GM21576 (cell line): ENCODE data around the gene NEURL1B.
"Not testable (repeated sequence)": the region's sequence is repeated elsewhere in the genome, so short reads cannot be mapped to it uniquely, and the experiment has no call there.

Source experiments
- ATAC-seq: cut with Tn5 transposase; IDR thresholded peaks from one replicate; pipeline ENCODE4 v1.9.1; 2021; ENCODE audit warnings: mild to moderate bottlenecking, moderate library complexity; ENCODE audit not compliant: unreplicated experiment

The NEURL1B gene

GRCh38 chr5:172647352-172648012, 6.4 kb downstream of the NEURL1B start:
- ATAC-seq = no peak

GRCh38 chr5:172648013-172648381, 6.9 kb downstream of the NEURL1B start:
- ATAC-seq = no peak

GRCh38 chr5:172648755-172649154, 7.7 kb downstream of the NEURL1B start:
- no peak for ATAC-seq

DNA sequence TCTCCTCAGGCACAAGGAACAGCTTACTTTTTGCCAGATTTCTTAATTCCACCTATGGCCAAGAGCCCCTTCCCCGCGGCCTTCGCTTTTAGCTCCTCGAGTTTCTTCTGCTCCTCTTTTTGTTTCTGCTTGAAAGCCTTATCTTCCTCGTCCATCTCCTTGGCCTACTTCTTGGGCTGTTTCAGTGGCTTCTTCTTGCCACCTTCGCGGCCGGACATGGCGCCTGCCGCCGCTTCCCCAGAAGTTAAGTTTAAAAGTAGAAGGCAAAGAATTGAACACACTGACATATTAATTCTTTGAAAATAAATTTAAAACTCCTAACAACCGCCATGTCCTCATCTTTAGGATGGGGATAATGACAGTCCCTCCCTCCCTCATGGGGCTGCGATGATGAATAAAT, 15.4 kb downstream of the NEURL1B start:
- not testable (repeated sequence) for ATAC-seq

GRCh38 chr5:172657524-172658233, 16.6 kb downstream of the NEURL1B start:
- not testable (repeated sequence) for ATAC-seq

DNA sequence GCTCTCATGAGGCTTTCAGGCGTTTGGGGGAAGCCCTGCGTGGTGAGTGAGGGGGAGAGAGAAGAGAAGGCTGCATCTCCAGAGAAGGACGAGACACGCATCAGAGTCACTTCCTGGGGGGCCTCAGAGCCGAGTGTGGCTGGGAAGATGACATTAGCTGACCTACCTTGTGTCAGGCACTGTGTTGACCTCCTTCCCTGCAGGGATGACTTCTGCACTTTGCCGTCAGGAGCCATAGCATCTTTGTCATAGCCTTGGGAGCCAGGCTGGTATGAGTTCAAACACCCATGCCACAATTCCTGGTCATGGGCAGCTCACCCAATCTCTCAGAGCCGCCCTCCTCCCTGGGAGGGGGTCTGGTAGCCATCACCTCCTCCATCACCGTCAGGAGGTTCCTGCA, 17.3 kb downstream of the NEURL1B start:
- no peak for ATAC-seq

- ATAC-seq = no peak
Measured at GRCh38 chr5:172658961-172659501, 18.0 kb downstream of the NEURL1B start.

DNA sequence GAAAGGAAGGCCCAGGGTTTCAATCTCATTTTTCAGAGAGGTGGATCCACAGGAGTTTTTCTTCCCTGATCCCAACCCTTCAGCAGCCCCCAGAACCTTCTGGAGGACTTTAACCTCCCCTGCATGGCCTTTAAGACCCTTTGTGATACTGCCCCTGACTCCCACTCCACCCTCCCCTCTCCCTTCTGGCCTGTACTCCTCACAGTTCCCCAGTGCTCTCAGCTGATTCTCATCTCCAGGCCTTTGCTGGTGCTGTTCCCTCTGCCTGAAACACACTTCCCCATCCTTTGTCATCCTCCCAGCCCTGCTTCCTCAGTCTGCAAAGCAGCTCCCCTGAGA, 18.5 kb downstream of the NEURL1B start:
- ATAC-seq = no peak

DNA sequence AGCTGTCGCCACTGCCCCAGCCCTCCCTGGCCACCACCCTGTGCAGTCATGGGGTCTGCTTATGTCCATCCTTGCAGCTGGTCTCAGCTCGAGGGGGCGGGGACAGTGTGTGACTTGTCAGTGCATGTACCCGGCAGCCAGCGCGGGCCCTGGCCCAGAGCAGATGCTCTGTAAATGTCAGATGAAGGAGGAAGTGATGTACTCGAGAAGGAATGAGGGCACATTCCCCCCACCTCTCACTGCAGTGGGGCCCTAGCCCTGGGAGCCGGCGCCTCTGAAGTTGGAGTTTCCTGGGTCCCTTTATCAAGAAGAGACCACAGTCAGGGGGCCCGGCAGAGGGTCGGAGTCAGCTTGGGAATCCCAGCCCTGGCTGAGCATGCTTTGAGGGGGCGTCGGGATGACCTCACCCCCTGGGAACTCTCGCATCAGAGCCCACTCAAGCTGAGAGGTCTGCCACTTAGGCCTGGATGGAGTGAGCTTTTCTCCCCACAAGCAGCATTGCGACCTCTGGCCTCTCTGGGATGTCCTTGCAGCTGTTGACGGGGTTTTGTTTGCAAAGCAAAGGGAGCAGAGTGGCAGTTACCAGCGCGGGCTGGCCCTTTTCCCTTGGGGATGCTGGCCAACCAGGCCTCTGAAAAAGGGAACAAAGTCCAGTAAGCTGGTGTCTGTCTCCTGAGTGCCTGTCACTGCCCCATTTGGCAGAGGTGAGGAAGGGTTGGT, 19.0 kb downstream of the NEURL1B start:
- no peak for ATAC-seq

- ATAC-seq = no peak
Measured at GRCh38 chr5:172660974-172661373, 19.9 kb downstream of the NEURL1B start.

- no peak for ATAC-seq
Measured at GRCh38 chr5:172661526-172661925, 20.5 kb downstream of the NEURL1B start.

GRCh38 chr5:172662596-172662995, 21.5 kb downstream of the NEURL1B start:
- ATAC-seq = no peak

DNA sequence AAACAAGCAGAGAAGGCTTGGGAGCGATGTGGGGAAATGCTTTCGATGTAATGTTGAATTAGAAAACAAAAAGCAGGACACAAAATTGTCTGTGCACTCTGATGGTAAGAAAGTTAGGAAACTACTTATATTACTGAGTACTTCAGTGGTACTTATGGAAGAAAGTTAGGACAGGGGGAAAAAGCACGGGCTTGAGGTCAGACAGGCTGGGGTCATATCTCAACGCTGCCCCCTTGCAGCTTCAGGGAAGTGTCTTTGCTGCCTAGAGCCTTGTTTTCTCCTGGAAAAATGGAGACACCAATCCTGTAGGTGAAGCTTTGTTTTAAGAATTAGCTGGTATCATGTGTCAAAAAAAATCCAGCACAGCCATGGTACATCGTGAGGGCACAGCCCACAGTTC, 23.0 kb downstream of the NEURL1B start:
- ATAC-seq = no peak

DNA sequence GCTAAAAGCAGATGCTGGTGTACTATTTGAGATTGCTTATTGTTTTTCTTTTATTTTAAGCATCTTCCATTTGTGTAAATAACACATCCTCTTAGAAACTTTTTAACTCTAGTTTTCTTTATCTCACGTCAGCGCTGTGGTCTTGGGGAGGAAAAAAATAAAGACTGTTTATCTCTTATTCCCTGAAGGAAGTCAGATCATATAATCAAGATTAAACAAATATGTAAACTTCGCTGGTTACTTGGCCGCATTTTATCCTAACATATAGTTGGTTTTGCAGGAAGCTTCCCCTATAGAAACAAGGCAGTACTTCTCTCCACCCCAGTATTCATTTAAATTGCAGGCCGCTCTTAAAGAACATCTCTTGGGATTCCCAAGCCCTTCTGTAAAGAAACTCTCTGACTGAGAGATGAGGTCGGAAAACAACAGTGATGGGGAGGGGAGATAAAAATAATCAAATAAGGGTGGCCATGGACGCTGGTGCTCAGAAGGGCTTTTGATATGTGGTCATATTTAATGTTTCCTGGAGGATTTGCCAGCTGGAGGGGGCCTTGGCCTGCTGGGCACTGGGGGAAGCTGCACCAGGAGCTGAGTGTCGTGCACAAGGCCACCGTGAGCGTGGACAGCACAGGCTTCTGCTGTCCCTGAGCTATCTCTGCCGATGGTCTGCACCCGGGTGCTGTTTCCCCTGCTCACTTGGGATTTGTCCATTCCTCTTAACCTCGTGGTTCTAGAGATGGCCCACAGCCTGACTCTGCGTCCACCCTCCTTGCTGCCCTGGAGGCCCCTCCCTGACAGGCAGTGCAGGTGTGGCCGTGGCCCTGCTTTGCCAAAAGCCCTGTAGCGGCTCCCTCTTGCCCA, 23.8 kb downstream of the NEURL1B start:
- no peak for ATAC-seq

DNA sequence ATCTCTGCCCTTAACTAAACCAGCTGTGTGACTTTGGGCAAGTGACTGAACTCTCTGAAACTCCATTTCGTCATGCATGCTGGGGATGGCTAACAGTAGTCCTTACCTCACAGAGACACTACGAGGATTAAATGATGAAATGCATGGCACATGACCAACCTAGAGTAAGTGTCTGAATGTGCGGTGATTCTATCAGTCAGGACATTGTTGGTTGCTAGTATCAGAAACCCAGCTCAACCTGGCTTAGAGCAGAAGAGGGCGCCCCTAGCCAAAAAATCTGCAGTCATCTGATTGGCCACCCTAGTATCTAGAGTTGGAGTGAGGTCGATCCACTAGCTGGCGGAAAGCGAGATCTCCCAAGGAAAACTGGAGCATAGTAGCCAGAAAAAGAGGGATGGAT, 25.2 kb downstream of the NEURL1B start:
- ATAC-seq = no peak

- no peak for ATAC-seq
Measured at GRCh38 chr5:172667786-172668593, 26.9 kb downstream of the NEURL1B start.

GRCh38 chr5:172668594-172669071, 27.6 kb downstream of the NEURL1B start:
- ATAC-seq = no peak

DNA sequence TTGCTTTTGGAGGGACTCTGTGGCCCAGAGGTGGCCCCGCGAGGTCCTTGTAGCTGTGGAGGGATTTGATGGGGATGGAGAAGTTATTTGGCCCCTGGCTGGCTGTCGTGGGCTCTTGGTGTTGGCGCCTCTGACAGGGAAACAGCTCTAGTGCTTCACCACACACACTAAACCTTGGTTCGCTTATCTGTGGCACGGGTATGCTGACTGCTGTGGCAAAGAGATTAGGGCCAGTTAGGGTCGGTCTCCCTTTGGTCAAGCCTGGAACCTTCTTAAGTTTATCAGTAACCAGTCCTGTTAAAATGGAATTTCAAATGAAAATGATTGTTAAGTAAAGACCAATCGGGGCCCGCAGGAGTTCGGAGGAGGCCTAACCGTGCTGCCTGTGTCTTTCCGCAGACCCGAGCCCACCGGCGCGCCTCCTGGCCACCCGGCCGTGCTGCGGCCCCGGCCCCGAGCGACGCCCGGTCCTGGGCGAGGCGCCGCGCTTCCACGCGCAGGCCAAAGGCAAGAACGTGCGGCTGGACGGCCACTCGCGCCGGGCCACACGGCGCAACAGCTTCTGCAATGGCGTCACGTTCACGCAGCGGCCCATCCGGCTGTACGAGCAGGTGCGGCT, 28.4 kb downstream of the NEURL1B start:
- ATAC-seq = no peak

GRCh38 chr5:172670005-172670402, 28.9 kb downstream of the NEURL1B start:
- ATAC-seq = no peak

DNA sequence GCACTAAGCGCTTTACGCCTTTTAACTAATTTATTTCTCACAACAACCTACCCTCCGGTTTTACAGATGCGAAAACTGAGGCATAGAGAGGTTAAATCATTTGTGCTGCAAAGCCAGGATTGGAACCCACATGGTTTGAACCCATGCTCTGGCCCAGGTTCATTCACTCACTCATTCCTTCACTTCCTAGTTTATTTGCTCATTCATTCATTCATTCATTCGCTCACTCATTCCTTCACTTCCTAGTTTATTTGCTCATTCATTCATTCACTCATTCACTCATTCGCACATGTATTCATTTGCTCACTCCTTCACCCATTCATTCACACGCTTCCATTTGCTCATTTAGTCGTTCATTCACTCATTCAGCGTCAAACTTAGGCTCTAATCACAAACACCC, 29.4 kb downstream of the NEURL1B start:
- ATAC-seq = no peak
